ENCODE measurements around the gene SUB1.

DNA sequence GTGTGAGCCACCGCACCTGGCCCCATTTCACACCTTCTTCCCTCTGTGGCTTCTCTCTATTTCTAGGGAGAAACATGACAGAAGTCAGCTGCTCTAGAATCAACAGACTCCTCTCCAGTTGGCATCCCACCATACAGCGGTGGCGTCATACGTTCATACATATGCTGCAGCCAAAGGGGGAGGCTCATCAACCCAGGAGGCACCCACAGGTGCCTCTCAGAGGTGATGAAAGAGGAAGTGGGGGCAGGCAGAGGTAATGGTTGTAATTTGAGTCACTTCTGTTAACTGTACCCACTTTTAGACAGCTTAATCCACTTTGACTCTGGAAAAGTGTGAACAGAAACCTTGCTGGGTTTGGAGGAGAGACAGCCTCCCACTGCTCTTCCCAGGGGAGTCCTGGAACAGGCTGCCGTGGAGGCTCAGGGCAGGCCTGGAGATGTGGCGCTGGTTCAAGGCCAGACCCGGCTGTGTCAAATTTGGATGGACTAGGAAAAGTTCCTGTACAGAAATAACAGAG is 47.3 kb upstream of the SUB1 start:
- TF ChIP-seq, protein P1, sequence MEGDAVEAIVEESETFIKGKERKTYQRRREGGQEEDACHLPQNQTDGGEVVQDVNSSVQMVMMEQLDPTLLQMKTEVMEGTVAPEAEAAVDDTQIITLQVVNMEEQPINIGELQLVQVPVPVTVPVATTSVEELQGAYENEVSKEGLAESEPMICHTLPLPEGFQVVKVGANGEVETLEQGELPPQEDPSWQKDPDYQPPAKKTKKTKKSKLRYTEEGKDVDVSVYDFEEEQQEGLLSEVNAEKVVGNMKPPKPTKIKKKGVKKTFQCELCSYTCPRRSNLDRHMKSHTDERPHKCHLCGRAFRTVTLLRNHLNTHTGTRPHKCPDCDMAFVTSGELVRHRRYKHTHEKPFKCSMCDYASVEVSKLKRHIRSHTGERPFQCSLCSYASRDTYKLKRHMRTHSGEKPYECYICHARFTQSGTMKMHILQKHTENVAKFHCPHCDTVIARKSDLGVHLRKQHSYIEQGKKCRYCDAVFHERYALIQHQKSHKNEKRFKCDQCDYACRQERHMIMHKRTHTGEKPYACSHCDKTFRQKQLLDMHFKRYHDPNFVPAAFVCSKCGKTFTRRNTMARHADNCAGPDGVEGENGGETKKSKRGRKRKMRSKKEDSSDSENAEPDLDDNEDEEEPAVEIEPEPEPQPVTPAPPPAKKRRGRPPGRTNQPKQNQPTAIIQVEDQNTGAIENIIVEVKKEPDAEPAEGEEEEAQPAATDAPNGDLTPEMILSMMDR (IDR thresholded peaks at IDR 0.05; ENCODE audit: low read length), result no peak
- no peak for TF ChIP-seq EZH2phosphoT487 (IDR thresholded peaks at IDR 0.05; ENCODE audit: low read length)
